Retinal pigment epithelial cell (primary cell): ENCODE measurements around the gene NTN4.

Source experiments
- DNase-seq: peaks from one replicate; pipeline ENCODE4 v3.0.0-alpha.2; 2010; ENCODE audit warnings: low read depth
- H3K4me3 ChIP-seq: 2 replicates; pipeline ENCODE4 v1.5.1; 2011; ENCODE audit warnings: mild to moderate bottlenecking, low read length, control low read depth, moderate library complexity
- CTCF ChIP-seq: conservative IDR thresholded peaks from 2 replicates; pipeline ENCODE4 v1.5.1; 2011; ENCODE audit warnings: low read depth, low read length, control low read depth, inconsistent platforms

The NTN4 gene

GRCh38 chr12:95712269-95712668, 78.3 kb downstream of the NTN4 start:
- no peak overlapping the region for H3K4me3 ChIP-seq
- no peak for DNase-seq
- TF ChIP-seq CTCF: no peak

GRCh38 chr12:95710386-95710785, 80.2 kb downstream of the NTN4 start:
- DNase-seq: no peak
- no peak overlapping the region for H3K4me3 ChIP-seq
- TF ChIP-seq CTCF: no peak

GRCh38 chr12:95709152-95709551, 81.4 kb downstream of the NTN4 start:
- no peak for TF ChIP-seq CTCF
- no peak overlapping the region for H3K4me3 ChIP-seq
- no peak for DNase-seq

- DNase-seq: no peak
- TF ChIP-seq CTCF: no peak
- H3K4me3 ChIP-seq: no peak overlapping the region
Measured at GRCh38 chr12:95705143-95705542, 85.4 kb downstream of the NTN4 start.

GRCh38 chr12:95703986-95704385, 86.6 kb downstream of the NTN4 start:
- DNase-seq: no peak
- no peak for TF ChIP-seq CTCF
- no peak overlapping the region for H3K4me3 ChIP-seq

- H3K4me3 ChIP-seq: no peak overlapping the region
- TF ChIP-seq CTCF: no peak
- DNase-seq: no peak
Measured at GRCh38 chr12:95701722-95702418, 88.7 kb downstream of the NTN4 start.

GRCh38 chr12:95701275-95701674, 89.3 kb downstream of the NTN4 start:
- H3K4me3 ChIP-seq: no peak overlapping the region
- DNase-seq: no peak
- TF ChIP-seq CTCF: no peak
